IPS DF 19.7 (cell line): ENCODE results near the gene SRGAP1.
A peak's percentile ranks its signal among the peaks of the same experiment; 100 is the strongest.

Source experiments
- DNase-seq: peaks from one replicate; pipeline ENCODE4 v3.0.0-alpha.2; 2013; ENCODE audit warnings: low read depth, low spot score

The SRGAP1 gene

GRCh38 chr12:64083285-64084210 lies 239.0 kb downstream of the SRGAP1 start:
- no peak for DNase-seq

- DNase-seq = no peak
Observed at GRCh38 chr12:64085154-64085553, 240.7 kb downstream of the SRGAP1 start.

GRCh38 chr12:64085996-64086395 lies 241.5 kb downstream of the SRGAP1 start:
- no peak for DNase-seq

GRCh38 chr12:64086946-64087345 lies 242.4 kb downstream of the SRGAP1 start:
- DNase-seq = no peak

- DNase-seq = no peak
Observed at GRCh38 chr12:64087761-64088160, 243.3 kb downstream of the SRGAP1 start.

- peak; percentile 61 for DNase-seq
Observed at GRCh38 chr12:64088431-64089349, 244.2 kb downstream of the SRGAP1 start.

GRCh38 chr12:64090047-64090446 lies 245.5 kb downstream of the SRGAP1 start:
- no peak for DNase-seq

- DNase-seq = no peak
Observed at GRCh38 chr12:64091186-64091585, 246.7 kb downstream of the SRGAP1 start.

- DNase-seq = no peak
Observed at GRCh38 chr12:64092507-64093196, 248.2 kb downstream of the SRGAP1 start.

GRCh38 chr12:64093689-64094088 lies 249.2 kb downstream of the SRGAP1 start:
- no peak for DNase-seq

- DNase-seq = no peak
Observed at GRCh38 chr12:64097366-64098105, 253.0 kb downstream of the SRGAP1 start.

GRCh38 chr12:64098709-64099354 lies 254.3 kb downstream of the SRGAP1 start:
- no peak for DNase-seq

GRCh38 chr12:64099397-64099796 lies 254.9 kb downstream of the SRGAP1 start:
- DNase-seq = no peak

GRCh38 chr12:64102339-64102738 lies 257.8 kb downstream of the SRGAP1 start:
- DNase-seq = no peak

- no peak for DNase-seq
Observed at GRCh38 chr12:64103825-64104740, 259.6 kb downstream of the SRGAP1 start.

GRCh38 chr12:64105026-64105425 lies 260.5 kb downstream of the SRGAP1 start:
- DNase-seq = no peak

GRCh38 chr12:64107776-64108175 lies 263.3 kb downstream of the SRGAP1 start:
- DNase-seq = no peak

GRCh38 chr12:64109706-64110105 lies 265.2 kb downstream of the SRGAP1 start:
- DNase-seq = no peak

GRCh38 chr12:64110864-64111263 lies 266.4 kb downstream of the SRGAP1 start:
- no peak for DNase-seq
